Measurements from ENCODE around the gene PLA2G2C. TPM values are rescaled to one million over a fixed set of nuclear protein-coding genes. Genes with fewer than 3 reads are reported as not detected.

PLA2G2C gene
- total RNA-seq, 1 donor from 2014 or later = 0.36 TPM

GRCh38 chr1:20167126-20167525 lies 19.2 kb downstream of the PLA2G2C start:
- ATAC-seq (no peak), DNase-seq (ENCODE audit: low spot score) (no peak)
- intact Hi-C loops (cut with DNase I) = loop anchor here (5.0 kb wide), 1 partner anchor 445 kb away; no protein-coding TSS in a partner anchor

- ATAC-seq (no peak), DNase-seq (ENCODE audit: low spot score) (no peak)
- intact Hi-C loops (cut with DNase I) = loop anchor here (5.0 kb wide), 1 partner anchor 444 kb away; no protein-coding TSS in a partner anchor
Observed at GRCh38 chr1:20166051-20166450, 20.3 kb downstream of the PLA2G2C start.

GRCh38 chr1:20165522-20165951 lies 20.8 kb downstream of the PLA2G2C start:
- DNase-seq (ENCODE audit: low spot score) = no peak
- ATAC-seq = peak; percentile 16
- intact Hi-C loops (cut with DNase I) = loop anchor here (5.0 kb wide), 1 partner anchor 443 kb away; no protein-coding TSS in a partner anchor

- ATAC-seq (peak; percentile 77), DNase-seq (ENCODE audit: low spot score) (no peak)
- intact Hi-C loops (cut with DNase I) = loop anchor here (5.0 kb wide), 1 partner anchor 442 kb away; no protein-coding TSS in a partner anchor
Observed at GRCh38 chr1:20164694-20165202, 21.6 kb downstream of the PLA2G2C start.

GRCh38 chr1:20160034-20160433 lies 26.3 kb downstream of the PLA2G2C start:
- intact Hi-C loops (cut with DNase I) = no loop called here
- no peak for DNase-seq (ENCODE audit: low spot score)
- no peak for ATAC-seq

- DNase-seq (ENCODE audit: low spot score) = no peak
- ATAC-seq = no peak
- intact Hi-C loops (cut with DNase I) = no loop called here
Observed at GRCh38 chr1:20158358-20159070, 27.8 kb downstream of the PLA2G2C start.

- peak; percentile 49 for DNase-seq (ENCODE audit: low spot score)
Observed at GRCh38 chr1:20154301-20154831, 32.0 kb downstream of the PLA2G2C start.

GRCh38 chr1:20153000-20153418 lies 33.3 kb downstream of the PLA2G2C start:
- peak; percentile 68 for DNase-seq (ENCODE audit: low spot score)
- ATAC-seq = peak; percentile 68
- intact Hi-C loops (cut with DNase I) = loop anchor here (2.0 kb wide), 1 partner anchor 228 kb away; no protein-coding TSS in a partner anchor

More at GRCh38 chr1:20154301-20154831, 32.0 kb downstream of the PLA2G2C start:
- no peak for ATAC-seq
- intact Hi-C loops (cut with DNase I) = no loop called here

- ATAC-seq (no peak), DNase-seq (ENCODE audit: low spot score) (no peak)
- intact Hi-C loops (cut with DNase I) = loop anchor here (2.0 kb wide), 1 partner anchor 228 kb away; no protein-coding TSS in a partner anchor
Observed at GRCh38 chr1:20152599-20152930, 33.8 kb downstream of the PLA2G2C start.

GRCh38 chr1:20151906-20152598 lies 34.3 kb downstream of the PLA2G2C start:
- ATAC-seq (peak; percentile 92), DNase-seq (ENCODE audit: low spot score) (peak; percentile 91)
- intact Hi-C loops (cut with DNase I) = loop anchor here (2.0 kb wide), 1 partner anchor 227 kb away; no protein-coding TSS in a partner anchor

- intact Hi-C loops (cut with DNase I) = no loop called here
- no peak for ATAC-seq
- peak; percentile 46 for DNase-seq (ENCODE audit: low spot score)
Observed at GRCh38 chr1:20150969-20151368, 35.3 kb downstream of the PLA2G2C start.

GRCh38 chr1:20150326-20150705 lies 36.0 kb downstream of the PLA2G2C start:
- no peak for ATAC-seq
- DNase-seq (ENCODE audit: low spot score) = no peak
- intact Hi-C loops (cut with DNase I) = no loop called here

- DNase-seq (ENCODE audit: low spot score) (no peak), ATAC-seq (no peak)
- intact Hi-C loops (cut with DNase I) = no loop called here
Observed at GRCh38 chr1:20149601-20150325, 36.6 kb downstream of the PLA2G2C start.

- ATAC-seq (no peak), DNase-seq (ENCODE audit: low spot score) (no peak)
- intact Hi-C loops (cut with DNase I) = no loop called here
Observed at GRCh38 chr1:20148571-20149500, 37.5 kb downstream of the PLA2G2C start.

GRCh38 chr1:20147846-20148570 lies 38.3 kb downstream of the PLA2G2C start:
- intact Hi-C loops (cut with DNase I) = no loop called here

GRCh38 chr1:20143734-20144565 lies 42.4 kb downstream of the PLA2G2C start:
- intact Hi-C loops (cut with DNase I) = no loop called here
- no peak for ATAC-seq
- DNase-seq (ENCODE audit: low spot score) = no peak

More at GRCh38 chr1:20147846-20148570, 38.3 kb downstream of the PLA2G2C start:
- ATAC-seq (no peak), DNase-seq (ENCODE audit: low spot score) (no peak)

Measured in sciatic nerve (tissue), 2 donors.